Prostate gland (tissue), 2 donors: ENCODE data around the gene AUTS2.

Source experiments
- CTCF ChIP-seq, 4 experiments: fragments of 200-600 bp in 2 of 4; fragments of 450-650 bp in 2 of 4; sonication (generic) in 2 of 4; IDR thresholded peaks; 1 replicate in 3 of 4; 2 replicates in 1 of 4; pipeline ENCODE4 v1.5.1; 2016 to 2019; ENCODE audit warnings: antibody characterized with exemption in 4 of 4, mild to moderate bottlenecking in 2 of 4, moderate library complexity in 2 of 4
- POLR2A ChIP-seq: fragments of 450-650 bp; IDR thresholded peaks from one replicate; pipeline ENCODE4 v1.6.1; 2016; ENCODE audit warnings: antibody characterized with exemption, mild to moderate bottlenecking

DNA sequence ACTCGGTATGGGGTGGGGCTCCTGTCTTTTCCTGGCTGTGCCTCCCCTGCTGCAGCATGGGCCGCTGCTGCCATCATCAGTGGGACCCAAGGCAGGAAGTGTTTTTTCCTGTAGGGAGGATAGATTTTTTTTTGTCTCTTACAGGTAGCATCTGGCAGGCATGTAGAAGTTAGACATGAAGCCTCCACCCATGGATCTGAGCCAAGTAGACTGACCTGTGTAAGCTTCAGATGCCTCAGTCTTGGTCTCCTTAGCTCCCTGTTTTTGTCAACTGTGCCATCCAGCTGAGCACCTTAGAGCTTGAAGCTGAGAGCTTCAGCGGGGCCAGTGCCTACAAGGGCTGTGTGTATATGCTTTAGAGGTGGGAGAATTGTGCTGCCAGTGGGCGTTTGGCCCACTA lies 93.5 kb downstream of the AUTS2 start:
- TF ChIP-seq CTCF (IDR thresholded peaks at IDR 0.05) (no peak), POLR2A (no peak)
